NCI-H82 (cell line): ENCODE measurements around the gene CDHR2.

ENCODE experiments used
- DNase-seq: peaks from one replicate; lab custom pipeline; 2025; lab: John Stamatoyannopoulos, UW

CDHR2 gene

DNA sequence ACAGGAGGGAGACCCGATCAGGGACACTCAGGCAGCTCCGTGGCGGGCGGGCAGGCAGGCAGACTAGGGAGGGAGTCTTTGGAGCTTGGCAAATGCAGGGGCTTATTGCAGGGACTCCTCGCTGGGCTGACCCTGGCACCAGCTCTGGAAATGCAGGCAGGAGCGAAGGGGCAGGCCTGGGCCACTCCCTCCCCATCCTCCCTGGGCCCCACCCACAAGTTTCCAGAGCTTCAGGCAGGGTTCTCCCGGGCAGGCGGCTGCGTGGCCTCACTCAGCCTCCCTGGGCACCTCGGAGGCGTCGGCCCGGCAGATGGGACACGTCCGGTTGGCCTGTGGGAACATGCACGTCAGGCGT, 20.4 kb upstream of the CDHR2 start:
- no peak for DNase-seq

DNA sequence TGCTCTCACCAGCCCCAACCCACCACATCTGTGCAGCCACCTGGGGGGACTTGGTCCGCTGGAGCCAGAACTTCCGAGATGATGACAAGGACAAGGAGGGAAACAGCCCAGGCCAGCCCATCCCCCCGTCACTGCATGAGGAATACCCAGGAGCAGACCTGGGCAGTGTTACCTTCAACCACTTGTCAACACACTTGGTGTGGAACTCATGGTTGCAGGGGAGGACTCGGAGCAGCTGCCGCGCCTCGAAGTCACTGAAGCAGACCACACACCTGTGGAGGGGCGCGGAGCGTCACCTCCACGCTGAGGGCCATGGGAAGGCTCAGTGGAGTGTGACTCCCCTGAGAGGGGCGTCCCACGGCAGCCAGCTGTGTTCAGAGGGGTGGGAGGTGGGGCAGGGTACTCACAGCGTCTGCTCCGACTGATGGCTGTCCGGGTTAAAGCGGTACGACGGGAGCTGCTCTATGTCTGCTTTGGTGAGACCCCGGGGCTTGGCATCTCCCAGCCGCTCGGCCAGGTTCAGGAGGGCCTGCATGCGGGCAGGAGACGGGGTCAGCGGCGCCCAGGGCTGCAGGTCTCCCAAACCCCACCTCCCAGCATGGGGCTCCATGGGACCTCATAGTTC, 19.9 kb upstream of the CDHR2 start:
- DNase-seq, result no peak

DNA sequence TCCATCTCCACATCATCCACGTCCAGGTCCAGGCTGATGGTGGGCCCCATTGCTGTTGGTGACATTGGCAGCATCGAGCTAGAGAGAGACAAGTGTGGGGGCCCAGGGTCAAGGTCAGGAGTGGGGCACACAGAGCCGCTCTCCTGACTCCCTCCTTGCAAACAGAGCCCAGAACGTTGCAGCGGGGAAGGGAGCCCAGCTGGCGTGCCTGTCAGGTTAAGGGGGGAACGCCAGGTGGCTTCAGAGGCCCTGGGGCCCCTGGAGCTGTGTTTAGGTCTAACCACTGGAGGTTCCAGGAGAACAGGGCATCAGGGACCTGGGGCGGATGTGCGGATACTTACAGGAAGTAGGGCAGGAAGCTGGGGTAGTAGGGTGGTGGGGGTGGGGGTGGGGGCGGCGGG, 19.4 kb upstream of the CDHR2 start:
- no peak for DNase-seq

DNA sequence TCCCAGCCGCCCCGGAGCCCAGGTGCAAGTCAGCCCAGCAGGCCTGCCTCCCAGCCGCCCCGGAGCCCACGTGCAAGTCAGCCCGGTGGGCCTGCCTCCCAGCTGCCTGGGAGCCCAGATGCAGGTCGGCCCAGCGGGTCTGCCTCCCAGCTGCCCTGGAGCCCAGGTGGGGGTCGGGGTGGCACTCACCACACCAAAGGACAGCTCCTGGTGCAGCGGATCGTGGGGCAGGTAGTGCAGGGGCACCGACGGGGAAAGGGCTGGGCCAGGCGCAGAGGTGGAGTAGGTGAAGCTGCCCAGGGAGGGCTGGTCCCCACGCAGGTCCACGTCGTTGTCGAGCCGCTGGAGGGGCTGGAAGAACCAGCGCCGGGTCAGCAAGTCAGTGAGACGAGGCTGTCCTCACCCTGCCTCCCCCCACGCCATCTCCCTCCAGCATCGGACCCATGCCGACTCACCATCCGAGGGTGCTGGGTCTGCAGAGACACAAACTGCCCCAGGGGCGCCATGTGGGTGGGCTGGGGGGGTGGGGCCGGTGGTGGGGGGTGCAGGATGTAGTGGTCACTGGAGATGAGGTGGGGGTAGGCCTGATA, 18.7 kb upstream of the CDHR2 start:
- DNase-seq, result no peak

DNA sequence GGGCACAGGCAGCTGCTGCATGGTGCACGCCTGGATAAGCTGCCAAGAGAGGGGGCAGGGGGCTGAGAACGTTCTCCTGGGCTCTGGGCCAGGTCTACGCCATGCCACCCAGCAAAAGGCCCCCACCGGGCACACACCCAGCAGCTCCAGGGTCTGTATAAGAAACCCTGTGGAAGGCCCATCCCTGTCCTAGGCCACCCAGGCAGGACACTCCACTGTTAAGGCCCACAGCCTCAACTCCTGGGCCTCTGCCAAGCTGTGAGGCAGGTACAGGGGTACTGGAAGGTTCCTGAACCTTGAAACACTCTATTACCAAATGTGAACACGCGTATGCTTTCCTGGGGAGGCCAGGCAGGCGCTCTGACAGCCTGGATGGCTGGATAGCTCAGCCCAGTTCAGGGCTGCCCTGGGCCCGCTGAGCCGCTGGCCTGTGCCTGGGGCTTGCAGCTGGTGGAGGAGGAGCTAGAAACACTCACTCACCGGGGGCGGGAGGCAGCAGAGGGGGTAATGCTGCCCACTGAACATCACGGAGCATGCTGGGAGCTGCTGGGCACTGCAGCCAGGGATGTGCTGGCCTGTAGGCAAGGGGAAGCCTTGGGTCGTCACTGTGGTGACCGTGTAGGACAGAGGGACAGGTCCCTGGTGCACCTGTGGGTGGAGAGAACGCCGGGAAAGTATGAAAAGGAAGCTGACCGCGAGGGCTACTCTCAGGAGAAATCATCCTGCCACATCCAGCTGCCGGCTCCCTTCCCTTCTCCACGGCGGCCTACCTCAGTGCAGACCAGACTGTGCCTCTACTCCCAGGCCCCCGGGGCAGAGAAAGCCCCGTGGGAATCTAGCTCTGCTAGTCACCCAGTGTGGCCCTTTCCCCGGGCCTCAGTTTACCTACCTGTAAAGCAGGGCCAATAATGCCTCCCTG, 17.9 kb upstream of the CDHR2 start:
- DNase-seq, result no peak

DNA sequence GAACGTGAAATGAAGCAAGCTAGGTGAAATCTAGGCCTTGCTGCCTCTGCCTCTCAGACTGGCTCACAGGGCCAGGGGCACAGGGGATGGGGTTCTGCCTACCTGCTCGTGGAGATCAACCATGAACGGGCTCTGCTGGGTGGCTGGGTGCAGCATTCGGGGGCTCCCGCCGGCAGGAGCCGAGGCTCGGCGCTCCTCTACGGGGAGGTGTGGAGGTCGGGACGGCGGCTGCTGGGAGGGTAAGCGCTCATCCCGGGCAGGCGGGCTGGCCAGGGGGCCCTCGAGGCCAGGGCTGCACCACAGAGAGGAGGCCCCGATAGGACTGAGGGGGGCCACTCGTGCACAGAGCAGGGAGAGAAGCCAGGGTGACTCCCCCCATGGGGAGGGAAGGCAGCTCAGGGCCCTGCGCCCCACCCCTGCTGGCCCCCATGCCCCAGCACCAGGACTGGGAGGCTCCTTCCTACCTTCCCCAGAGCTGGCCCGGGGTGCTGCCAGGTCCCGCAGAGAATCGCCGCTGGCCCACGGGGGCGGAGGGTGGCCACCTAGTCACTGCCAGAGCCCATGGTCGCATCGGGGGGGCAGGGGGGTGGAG, 17.1 kb upstream of the CDHR2 start:
- DNase-seq, result no peak

DNA sequence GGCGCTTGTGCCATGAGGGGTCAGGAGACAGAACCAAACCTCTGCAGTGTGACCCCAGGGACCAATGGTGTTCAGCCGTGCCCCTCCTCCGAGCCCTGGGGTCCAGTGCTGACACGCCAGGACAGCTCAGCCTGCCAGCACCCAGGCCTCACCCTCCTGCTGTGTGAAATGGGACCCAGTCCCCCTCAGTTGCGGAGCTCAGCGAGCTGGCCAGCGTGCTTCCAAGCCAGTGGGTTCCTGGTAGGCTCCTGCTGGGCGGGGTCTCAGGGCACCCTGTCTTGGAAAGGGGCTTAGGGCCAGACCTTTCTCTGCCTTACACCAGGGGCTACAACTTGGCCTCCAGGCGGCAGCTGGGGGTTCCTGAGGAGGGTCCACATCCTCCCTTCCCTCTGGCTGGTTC, 16.3 kb upstream of the CDHR2 start:
- DNase-seq, result no peak

DNA sequence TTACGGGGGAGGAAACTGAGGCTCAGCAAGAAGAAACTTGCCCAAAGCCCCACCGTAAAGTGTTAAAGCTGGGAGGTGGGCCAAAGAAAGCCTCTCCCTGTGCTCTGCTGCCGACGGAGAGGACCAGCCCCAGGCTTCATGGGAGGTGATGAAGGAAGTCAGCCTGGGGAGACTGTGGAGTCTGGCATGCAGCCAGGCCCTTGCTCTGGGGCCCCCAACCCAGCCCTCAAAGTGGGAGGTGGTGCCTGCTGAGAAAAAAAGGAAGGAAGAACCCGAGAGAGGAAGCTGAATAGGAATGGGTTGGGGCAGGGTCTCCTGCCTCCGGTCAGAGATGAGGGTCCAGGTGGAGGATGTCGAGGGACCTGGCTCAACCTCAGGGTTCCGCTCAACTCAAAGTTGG, 15.8 kb upstream of the CDHR2 start:
- DNase-seq, result no peak

DNA sequence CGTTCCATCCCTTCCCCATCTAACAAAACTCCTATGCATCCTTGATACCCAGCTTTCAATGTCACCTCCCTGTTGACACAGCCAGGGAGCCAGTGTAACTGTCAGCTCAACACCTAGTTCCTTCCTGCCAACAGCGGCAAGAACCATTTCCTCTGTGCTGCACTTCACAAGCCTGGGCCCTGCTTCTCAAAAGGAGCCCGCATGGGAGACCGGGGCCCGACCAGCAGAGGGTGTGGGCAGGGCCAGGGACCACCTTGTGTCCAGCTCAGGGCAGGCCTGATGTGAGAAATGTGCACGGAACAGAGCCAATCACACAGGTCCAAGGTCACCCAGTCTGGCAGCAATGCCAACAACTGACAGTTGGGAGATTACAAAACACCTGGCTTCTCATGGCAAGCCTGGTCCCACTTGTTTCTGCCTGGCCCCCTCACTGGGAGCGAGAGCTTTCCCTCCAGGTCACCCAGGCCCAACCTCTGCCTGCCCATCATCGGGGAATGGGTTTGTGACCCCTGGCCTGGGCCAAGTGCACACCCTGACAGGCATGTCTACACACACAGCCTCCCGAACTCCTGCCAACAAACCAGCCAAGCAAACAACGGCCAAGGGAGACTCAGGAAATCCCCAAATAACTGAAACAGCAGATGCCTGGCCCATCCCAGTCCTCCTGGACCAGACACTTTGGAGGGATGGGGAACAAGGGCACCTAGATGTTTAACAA, 15.1 kb upstream of the CDHR2 start:
- no peak for DNase-seq

DNA sequence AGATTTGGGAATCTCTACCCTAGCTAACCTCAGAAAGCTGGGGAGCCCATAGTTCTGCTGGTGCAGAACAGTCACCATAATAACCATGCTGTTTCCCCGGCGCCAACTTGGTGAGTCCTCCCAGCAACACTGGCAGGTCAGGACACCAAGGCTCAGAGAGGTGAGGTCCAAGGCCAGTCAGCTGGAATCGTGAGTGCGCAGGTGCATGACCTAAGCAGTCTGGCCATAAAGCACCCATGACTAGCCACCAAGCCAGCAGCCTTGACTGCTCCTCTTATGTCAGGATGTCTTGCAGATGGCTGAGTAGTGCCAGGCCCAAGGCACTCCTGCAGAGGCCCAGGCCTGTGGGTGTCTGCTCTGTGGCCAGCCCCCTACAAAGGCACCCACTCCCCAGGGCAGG, 14.5 kb upstream of the CDHR2 start:
- no peak for DNase-seq

DNA sequence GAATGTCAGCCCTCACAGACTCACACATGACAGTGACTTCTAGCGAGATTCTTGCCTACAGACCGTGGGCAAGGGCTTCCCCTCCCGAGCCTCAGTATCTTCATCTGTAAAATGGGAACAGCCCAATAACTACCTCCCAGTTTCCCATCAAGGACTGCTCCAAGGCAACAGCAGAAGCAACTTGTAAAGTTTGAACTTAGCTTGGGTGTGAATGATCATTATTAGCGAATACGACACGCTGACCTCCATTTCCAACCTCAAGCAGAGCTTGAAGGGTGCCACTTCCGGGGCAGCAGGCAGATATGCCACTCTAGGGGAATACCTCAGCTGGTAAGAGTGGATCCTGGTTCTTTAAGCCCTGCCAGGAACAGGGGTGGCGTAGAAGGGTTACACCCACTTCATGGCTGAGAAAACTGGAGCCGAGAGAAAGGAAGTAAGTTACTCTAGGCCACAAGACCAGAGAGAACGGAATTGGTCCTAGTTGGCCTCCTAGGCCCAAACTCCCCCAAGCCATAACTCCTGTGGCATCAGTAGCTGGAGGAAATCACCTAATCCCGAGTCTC, 14.0 kb upstream of the CDHR2 start:
- DNase-seq, result no peak

DNA sequence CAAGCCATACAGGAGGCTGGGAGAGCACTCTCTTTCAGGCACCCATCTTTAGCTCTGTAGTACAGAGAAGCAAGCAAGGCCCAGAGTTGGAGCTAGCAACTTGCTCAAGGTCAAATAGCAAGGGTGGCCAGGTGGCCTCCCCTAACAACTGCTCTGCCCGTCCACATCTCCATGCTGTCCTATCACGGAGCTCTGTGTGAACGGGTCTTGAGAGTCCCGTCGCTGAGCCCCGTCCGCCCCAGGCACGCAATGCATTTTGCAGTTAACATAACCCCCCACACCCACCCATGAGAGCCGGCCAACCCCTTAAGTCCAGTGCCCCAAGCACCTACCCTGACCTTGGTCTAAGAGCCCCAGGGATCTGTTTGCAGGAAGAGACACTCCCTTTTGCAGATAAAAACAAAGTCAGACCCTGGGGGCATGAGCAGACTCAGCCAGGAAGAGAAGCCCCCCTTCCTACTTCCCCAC, 13.4 kb upstream of the CDHR2 start:
- peak; percentile 48 for DNase-seq

DNA sequence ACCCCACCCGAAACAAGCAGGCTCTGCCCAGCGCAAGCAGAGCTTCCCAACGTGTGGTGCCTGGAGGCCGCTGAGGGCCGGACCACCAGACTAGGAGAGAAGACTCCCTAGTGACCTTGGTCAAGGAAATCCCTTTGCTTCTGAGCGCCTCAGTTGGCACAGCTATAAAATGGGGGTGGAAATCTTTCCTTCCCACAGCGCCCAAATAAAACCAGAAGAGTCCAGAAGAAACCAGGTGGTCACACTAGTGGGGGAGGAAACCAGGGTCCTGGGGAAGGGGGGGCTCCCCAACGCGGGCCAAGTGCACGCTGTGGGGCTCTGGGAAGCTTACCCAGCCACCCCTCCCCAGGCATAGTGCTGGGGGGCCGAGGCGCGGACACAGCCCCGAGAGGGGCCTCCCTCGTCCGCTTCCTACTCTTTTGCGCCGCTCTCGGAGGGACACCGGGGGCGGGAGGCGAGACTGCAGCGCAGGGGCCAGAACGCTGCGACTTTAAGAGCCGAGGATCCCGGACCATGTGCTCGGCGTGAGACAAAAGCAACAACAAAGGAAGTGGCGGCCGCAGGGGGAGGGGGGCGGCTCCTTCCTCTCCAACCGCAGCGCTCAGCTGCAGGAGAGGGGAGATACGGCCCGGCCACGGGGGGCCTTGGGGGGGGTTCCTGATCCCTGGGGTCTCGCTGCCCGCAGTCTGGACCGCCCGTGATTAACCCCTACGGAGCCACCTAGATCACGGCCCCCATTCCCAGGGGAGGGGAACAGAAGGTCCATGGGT, 12.8 kb upstream of the CDHR2 start:
- peak; percentile 74 for DNase-seq

DNA sequence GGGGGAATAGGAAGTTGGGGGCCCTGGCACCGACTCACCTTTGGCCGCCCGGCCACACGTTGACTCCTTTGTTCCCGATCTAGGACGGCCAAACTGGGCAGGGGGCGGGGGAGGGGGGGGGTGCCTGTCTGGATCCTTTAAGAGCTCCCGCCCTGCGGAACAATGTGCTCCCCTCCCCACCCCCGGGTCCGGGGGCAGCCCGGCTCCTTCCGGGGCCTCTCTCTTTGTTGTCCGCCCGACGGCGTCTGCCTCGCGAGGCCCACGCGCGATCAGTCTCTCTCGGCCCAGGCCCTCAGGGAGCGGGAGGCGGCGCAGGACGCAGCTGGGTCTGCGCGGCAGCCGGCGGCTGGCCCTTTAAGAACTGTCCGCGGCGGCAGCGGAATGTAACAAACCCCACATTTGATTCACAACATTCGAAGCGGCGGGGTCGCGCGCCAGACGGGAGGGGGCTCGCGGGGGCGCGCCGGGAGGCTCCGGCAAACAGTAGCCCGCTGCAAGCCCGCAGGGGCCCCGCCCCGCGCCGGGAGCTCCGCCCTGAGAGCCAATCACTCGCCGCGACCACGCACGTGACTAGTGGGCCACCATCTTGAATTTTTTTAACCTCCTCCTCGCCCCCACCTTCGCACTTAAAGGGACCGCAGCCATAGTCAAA, 12.1 kb upstream of the CDHR2 start, which contains the start of gene RNF44:
RNF44 (minus strand) TSS at position 501 of the 652 bp plus-strand sequence. CDS start 4,930 bp downstream, outside the sequence.
- DNase-seq, result peak; percentile 96

DNA sequence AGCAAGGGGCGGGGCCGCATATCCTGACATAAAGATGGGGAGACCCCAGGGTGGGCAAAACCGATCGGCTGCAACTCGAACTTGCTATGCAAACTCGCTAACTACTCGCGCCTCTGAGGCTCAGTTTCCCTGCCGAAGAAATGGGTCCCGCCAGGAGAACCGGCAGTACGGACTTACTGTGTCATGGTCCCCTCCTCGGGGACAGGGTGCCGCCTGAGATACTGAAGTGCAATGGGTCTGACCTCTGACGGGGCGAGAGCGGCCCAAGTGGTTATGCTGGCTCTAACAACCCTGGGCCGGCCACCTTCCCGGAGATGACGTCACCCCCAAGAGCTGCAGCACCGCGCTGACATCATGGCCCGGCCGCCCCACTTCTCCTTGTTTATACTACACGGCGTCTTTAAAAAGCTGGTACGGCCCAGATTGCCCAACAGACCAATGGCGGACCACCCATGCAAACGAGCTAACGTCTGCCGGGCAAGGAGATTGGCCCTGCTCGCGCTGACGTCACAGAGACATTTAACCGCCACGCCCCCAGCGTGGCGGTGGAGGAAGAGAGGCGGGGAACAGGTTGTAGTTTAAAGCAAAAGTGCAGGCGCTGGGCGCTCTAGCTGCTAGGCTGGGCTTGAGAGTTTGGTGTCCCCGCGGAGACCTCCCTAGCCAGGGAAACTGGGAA, 11.4 kb upstream of the CDHR2 start:
- peak; percentile 99 for DNase-seq

DNA sequence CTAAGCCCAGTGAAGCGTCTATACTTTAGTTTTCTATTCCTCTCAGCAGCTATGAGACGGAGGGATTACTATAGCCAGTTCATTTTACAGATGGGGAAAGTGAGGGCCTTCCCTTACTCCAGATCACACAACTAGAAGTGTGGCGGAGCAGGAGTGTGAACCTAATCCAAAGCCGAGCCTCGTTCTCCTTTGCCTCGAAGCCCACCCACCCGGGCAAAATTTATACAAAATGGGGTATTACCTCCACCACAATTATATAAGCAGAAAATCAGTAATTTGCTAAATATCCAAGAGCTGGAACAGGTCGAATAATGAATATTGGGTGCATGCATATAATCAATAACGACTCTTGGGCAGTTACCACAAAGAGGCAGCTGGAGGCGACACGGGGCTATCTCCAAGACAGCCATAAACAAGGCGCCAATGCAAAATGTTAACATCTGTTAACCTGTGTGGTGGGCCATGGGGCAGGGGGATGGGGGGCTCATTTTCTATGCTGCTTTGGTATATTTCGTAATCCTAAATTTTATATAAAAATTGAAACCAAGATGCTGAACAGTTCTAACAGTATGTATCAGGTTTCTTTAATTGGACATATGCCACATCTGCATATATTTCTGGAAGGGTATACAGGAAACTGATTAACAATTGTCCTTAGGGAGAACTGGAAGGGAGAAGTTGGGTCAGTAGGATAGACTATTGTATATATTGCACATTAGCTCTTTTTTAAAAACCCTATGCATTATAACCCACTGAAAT, 10.7 kb upstream of the CDHR2 start:
- DNase-seq, result peak; percentile 55

DNA sequence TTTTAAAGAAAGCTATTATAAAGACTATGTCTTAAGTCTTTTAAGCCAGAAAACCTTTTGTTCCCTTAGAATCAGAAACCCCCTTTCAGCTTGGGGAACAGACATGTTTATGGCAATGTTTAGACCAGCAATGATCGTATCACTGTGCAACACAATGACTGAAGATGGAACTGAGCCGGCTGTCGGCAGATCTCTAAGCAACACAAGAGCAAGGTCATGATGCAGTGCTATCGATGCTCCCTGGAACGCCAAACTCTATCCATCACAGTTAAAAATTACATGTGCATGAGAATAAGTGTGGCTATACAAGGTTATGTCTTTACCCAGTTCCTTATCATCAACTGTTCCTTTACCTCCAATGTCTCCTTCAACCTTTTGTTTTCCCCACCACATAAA, 10.2 kb upstream of the CDHR2 start:
- no peak for DNase-seq

DNA sequence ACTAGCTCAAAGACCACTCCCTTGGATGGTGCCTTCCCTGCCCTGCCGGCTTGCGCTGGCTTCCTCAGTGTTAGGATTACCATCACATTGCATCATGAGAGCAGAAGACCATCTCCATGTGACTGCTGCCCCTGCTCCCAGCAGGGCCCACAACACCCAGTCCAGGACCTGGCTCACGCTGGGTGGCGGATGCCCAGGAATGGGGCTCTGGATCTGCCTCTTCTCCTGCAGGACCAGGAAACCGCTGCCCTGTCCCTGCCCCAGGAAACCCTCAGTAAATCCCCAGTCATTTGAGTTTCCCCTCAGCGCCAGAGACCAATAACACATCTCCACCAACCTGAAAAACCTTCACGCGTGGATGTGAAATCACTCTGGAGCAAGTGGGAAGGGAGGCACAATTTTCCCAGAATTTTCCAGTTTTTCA, 8.7 kb upstream of the CDHR2 start:
- DNase-seq, result peak; percentile 14

DNA sequence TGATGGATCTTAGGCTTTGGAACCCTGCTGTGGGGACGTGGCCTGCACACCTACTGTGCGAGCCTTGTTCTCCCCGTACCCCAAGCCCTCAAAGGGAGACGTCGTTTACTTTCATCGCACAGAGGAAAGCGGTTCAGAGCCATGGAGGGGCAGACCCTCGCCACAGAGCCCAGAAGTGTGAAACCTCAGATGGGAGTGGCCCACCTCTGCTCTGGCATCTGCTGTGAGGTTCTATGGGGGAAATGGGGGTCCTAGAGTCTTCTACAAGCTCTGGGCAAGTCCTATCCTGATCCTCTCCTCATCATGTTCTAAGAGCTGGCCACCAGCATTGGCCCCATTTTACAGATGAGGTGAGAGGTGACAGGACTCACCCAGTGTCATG, 8.2 kb upstream of the CDHR2 start:
- DNase-seq, result no peak
